ENCODE results near the gene FAM219A.

- TF ChIP-seq POLR2A (IDR thresholded peaks at IDR 0.05) (no peak), CTCF (IDR thresholded peaks at IDR 0.05) (peak in 1 of 6 experiments; percentile 5)
Measured at GRCh38 chr9:34454571-34455065, 3.8 kb downstream of the FAM219A start.
